ENCODE data around the gene CAPN14. TPM values are rescaled to one million over a fixed set of nuclear protein-coding genes. Genes with fewer than 3 reads are reported as not detected.
"Not testable (repeated sequence)": the region's sequence is repeated elsewhere in the genome, so short reads cannot be mapped to it uniquely, and the experiment has no call there.

CAPN14 gene
- total RNA-seq, 1 experiment from 2014 or later, result not detected

DNA sequence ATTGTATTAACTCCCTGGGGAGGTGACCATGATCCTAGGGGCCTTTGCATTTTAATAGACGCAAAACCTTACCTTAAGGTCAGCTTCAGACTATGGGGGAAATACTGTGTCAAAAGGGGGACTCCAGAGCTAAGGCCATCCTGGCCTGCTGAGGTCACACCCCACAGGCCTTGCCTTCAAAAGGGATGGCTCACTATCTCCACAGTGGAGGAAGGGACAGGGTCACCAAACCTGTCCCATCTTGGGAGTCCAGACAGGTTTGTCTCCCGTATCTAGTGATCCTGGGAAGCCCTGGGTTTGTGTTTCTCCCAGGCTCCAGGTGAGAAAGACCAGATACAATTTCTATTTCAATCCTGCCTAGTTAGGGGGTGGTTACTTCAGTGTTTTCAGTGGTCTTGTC, 24.9 kb downstream of the CAPN14 start:
- no peaks in the 10 kb centered on the region for H3K9me3 ChIP-seq
- no peak for DNase-seq
- no peak overlapping the region for H3K4me3 ChIP-seq
- no peaks in the 10 kb centered on the region for H3K27me3 ChIP-seq
- H3K36me3 ChIP-seq, result no peaks in the 10 kb centered on the region

DNA sequence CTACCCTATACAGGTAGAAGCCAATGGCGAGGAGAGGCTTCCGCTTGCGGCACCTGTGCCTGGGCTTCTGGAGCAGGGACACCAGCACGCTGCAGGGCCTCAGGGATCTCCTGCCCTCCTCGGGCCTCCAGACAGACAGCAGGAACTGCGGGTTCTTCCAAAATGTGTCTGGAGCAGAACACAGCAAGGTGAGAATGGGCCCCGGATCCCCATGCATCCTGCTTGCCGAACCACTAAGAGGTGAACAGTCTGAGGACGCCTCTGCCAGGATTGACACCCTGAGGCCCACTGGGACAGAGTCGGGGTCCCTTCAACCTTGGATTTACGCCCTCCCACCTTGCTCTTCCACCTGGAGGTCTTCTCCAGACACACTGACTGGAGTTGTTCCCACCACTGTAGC, 25.4 kb downstream of the CAPN14 start:
- no peaks in the 10 kb centered on the region for H3K9me3 ChIP-seq
- H3K27me3 ChIP-seq, result no peaks in the 10 kb centered on the region
- no peak for DNase-seq
- H3K36me3 ChIP-seq, result no peaks in the 10 kb centered on the region
- H3K4me3 ChIP-seq, result no peak overlapping the region

DNA sequence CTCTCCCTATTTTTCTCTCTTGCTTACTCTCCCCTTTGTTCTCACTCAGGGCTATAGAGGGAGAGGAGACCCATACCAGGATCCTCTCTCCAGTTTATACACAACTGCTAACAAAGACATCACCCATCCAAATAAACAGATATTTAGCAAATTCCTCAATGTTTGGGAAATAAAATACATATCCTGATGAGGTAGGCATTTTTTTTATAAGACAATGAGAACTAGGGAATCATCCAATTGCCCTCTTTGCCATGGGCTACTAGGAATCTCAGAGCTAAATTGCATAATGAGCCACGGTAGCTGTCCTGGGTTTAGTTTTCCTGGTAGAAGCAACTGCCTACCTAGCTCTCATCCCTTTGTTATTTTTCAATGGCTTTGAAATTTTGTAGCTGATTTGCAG, 27.1 kb downstream of the CAPN14 start:
- Histone ChIP-seq H3K36me3 (no peaks in the 10 kb centered on the region), H3K27me3 (no peaks in the 10 kb centered on the region)

GRCh38 chr2:31189141-31189540, 28.2 kb downstream of the CAPN14 start:
- Histone ChIP-seq H3K36me3 (no peaks in the 10 kb centered on the region), H3K27me3 (no peaks in the 10 kb centered on the region), H3K4me3 (no peak overlapping the region), H3K9me3 (no peaks in the 10 kb centered on the region)
- no peak for DNase-seq

More for the DNA sequence above, 27.1 kb downstream of the CAPN14 start:
- DNase-seq, result no peak
- Histone ChIP-seq H3K4me3 (no peak overlapping the region), H3K9me3 (no peaks in the 10 kb centered on the region)

DNA sequence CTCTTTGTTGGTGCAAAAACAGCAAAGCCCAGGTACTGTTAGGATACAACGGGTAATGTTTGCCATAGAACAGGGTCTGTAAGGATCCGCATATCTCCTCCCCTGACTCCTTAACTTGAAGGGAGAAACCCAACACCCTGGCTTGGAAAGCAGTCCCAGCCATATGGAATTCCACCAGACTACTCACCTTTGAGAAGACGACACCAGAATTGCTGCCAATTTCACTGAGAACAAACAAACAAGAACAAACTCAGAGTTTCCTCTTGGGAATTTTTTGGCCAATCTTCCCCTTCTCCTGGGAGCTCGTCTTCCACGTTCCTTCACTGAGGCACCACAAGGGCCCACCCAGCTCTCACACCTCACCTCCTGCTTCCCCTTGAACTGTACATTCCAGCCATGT, 29.2 kb downstream of the CAPN14 start:
- no peaks in the 10 kb centered on the region for H3K9me3 ChIP-seq
- H3K4me3 ChIP-seq, result no peak overlapping the region
- no peaks in the 10 kb centered on the region for H3K36me3 ChIP-seq
- no peak for DNase-seq
- no peaks in the 10 kb centered on the region for H3K27me3 ChIP-seq

DNA sequence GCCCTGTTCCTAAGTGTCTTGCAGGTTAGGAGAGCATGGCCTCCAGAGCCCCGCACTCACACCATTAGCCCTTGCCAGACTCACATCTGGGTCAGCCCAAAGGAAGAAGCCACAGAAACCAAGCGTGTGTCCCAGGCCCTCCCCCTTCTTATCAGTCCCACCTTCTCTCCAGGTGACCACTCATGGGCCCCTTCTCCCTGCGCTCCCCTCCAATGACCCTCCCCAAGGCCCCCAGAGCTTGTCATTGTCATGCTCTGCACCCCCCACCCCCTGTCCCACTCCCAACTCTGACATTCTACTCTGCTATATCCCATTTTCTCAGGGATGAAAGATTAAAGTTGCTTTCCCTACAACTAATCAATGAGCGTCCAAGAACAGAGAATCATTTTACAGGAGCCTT, 30.1 kb downstream of the CAPN14 start:
- Histone ChIP-seq H3K36me3 (no peaks in the 10 kb centered on the region), H3K4me3 (no peak overlapping the region), H3K9me3 (no peaks in the 10 kb centered on the region), H3K27me3 (no peaks in the 10 kb centered on the region)
- no peak for DNase-seq

DNA sequence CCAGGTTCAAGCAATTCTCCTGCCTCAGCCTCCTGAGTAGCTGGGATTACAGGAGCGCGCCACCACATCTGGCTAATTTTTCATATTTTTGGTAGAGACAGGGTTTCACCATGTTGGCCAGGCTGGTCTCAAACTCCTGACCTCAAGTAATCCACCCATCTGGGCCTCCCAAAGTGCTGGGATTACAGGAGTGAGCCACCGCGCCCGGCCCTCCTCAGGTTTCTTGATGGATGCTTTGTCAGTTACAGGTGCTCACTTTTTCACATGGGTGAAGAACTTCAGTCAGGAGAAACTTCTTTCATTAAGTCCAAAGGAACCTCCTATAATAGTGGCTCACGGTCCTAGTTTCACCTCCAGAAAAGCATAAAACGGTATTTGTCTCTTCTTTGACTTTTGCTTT, 33.3 kb downstream of the CAPN14 start:
- not testable (repeated sequence) for H3K4me3 ChIP-seq, H3K27me3 ChIP-seq, DNase-seq, H3K36me3 ChIP-seq, H3K9me3 ChIP-seq

GRCh38 chr2:31176742-31177141, 40.6 kb downstream of the CAPN14 start:
- no peak for DNase-seq
- H3K27me3 ChIP-seq, result no peaks in the 10 kb centered on the region
- H3K4me3 ChIP-seq, result no peak overlapping the region
- H3K9me3 ChIP-seq, result no peaks in the 10 kb centered on the region
- H3K36me3 ChIP-seq, result no peaks in the 10 kb centered on the region

GRCh38 chr2:31171142-31171541, 46.2 kb downstream of the CAPN14 start:
- H3K4me3 ChIP-seq, result no peak overlapping the region
- no peaks in the 10 kb centered on the region for H3K9me3 ChIP-seq
- no peak for DNase-seq
- H3K27me3 ChIP-seq, result no peaks in the 10 kb centered on the region
- no peaks in the 10 kb centered on the region for H3K36me3 ChIP-seq

GRCh38 chr2:31170071-31170698, 47.1 kb downstream of the CAPN14 start:
- Histone ChIP-seq H3K36me3 (no peaks in the 10 kb centered on the region), H3K27me3 (no peaks in the 10 kb centered on the region), H3K9me3 (no peaks in the 10 kb centered on the region), H3K4me3 (no peak overlapping the region)
- DNase-seq, result peak; percentile 44

DNA sequence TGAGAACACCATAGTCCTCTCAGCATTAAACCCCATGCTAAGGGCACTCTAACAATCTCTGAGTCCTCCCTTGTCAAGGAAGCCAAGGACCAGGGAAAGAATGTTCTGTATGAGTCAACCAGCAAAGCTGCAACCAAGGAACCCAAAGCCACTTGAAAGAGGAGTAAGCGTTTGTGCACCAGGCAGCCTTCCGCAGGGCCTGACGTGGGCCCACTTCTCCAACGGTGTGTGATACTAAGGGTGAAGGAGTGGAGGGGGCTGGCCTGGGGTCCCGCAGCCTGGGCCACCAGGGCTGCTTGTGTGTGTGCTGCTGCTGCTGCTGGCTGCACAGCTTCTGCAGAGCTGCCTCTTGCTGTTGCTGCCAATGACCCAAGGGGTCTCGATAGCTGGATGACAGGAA, 49.0 kb downstream of the CAPN14 start:
- Histone ChIP-seq H3K27me3 (no peaks in the 10 kb centered on the region), H3K9me3 (no peaks in the 10 kb centered on the region), H3K36me3 (no peaks in the 10 kb centered on the region), H3K4me3 (no peak overlapping the region)
- DNase-seq, result no peak

DNA sequence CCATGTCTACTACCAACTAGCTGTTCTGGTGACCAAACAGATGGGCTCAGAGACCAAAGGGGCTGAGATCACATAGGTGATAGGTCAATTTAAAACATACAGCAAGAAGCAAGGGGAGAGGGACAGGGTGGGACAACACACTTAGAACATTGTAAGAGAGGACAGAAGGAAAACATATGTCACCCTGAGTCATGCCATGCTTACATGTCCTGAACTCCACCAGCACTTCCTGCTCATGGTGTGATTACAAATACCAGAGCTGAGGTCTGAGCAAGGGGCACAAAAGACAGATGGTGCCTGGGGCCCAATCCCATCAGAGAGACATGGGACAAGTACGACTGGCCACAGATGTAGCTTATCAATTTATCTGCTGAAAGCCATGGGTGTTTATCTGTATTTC, 50.4 kb downstream of the CAPN14 start:
- DNase-seq, result no peak
- no peak overlapping the region for H3K4me3 ChIP-seq
- H3K27me3 ChIP-seq, result no peaks in the 10 kb centered on the region
- H3K9me3 ChIP-seq, result no peaks in the 10 kb centered on the region
- H3K36me3 ChIP-seq, result no peaks in the 10 kb centered on the region

- DNase-seq, result no peak
- Histone ChIP-seq H3K27me3 (no peaks in the 10 kb centered on the region; the same call in 1 of the 2 replicates), H3K4me3 (no peak overlapping the region), H3K9me3 (no peaks in the 10 kb centered on the region), H3K36me3 (no peaks in the 10 kb centered on the region)
Observed at GRCh38 chr2:31163011-31163539, 54.2 kb downstream of the CAPN14 start.

- DNase-seq, result no peak
- Histone ChIP-seq H3K9me3 (no peaks in the 10 kb centered on the region), H3K27me3 (no peaks in the 10 kb centered on the region; the same call in 1 of the 2 replicates), H3K36me3 (no peaks in the 10 kb centered on the region), H3K4me3 (no peak overlapping the region)
Observed at GRCh38 chr2:31161637-31162036, 55.7 kb downstream of the CAPN14 start.

GRCh38 chr2:31151501-31151900, 65.8 kb downstream of the CAPN14 start:
- DNase-seq, result no peak
- H3K36me3 ChIP-seq, result no peaks in the 10 kb centered on the region
- no peaks in the 10 kb centered on the region for H3K9me3 ChIP-seq
- no peaks in the 10 kb centered on the region; the same call in 1 of the 2 replicates for H3K27me3 ChIP-seq
- H3K4me3 ChIP-seq, result no peak overlapping the region

DNA sequence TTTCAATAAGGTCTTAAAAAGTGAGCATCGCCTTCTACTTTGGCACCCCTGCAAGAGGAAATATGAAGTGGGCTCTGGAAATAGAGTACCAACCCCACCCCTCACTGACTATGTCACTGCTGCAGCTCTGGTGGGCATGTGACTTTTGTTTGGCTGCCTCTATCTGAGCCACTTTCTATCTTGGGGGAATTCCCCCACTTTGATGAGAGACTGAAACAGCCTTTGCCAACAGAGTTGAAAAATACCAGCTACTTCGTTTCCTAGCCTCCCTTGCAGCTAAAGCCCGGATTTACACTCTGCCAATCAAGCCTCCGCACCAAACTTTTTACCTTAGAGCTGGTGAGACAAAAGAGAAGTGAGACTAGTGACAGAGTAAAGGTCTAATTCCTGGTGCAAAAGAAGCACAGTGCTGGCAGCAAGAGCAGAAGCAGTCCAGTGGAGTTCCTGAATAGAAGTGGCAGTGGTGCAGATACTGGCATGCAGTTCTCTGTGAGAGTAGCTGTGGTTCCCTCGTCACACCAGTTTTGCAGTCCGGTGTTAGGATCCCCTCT, 67.1 kb downstream of the CAPN14 start:
- H3K4me3 ChIP-seq, result no peak overlapping the region
- no peaks in the 10 kb centered on the region; the same call in 1 of the 2 replicates for H3K27me3 ChIP-seq
- no peaks in the 10 kb centered on the region for H3K36me3 ChIP-seq
- DNase-seq, result no peak
- no peaks in the 10 kb centered on the region for H3K9me3 ChIP-seq

- Histone ChIP-seq H3K9me3 (no peaks in the 10 kb centered on the region), H3K36me3 (no peaks in the 10 kb centered on the region), H3K4me3 (no peak overlapping the region), H3K27me3 (no peaks in the 10 kb centered on the region; the same call in 1 of the 2 replicates)
- no peak for DNase-seq
Observed at GRCh38 chr2:31148514-31148913, 68.8 kb downstream of the CAPN14 start.

GRCh38 chr2:31147645-31148044, 69.7 kb downstream of the CAPN14 start:
- no peaks in the 10 kb centered on the region for H3K9me3 ChIP-seq
- H3K4me3 ChIP-seq, result no peak overlapping the region
- DNase-seq, result no peak
- no peaks in the 10 kb centered on the region; the same call in 1 of the 2 replicates for H3K27me3 ChIP-seq
- no peaks in the 10 kb centered on the region for H3K36me3 ChIP-seq
